ENCODE measurements around the gene TCF7L1.

GRCh38 chr2:85215448-85216401, 82.5 kb downstream of the TCF7L1 start:
- no peak for TF ChIP-seq CTCF (IDR thresholded peaks at IDR 0.05)
- TF ChIP-seq POLR2A (IDR thresholded peaks at IDR 0.05): no peak

Measured in esophagus squamous epithelium (tissue), 4 donors.